ENCODE measurements around the gene PTPRA.

The PTPRA gene

GRCh38 chr20:2851086-2851485 is 22.2 kb upstream of the PTPRA start:
- no peak for FAIRE-seq

GRCh38 chr20:2858591-2858990 is 14.7 kb upstream of the PTPRA start:
- FAIRE-seq, result no peak

GRCh38 chr20:2859330-2860121 is 13.8 kb upstream of the PTPRA start:
- no peak for FAIRE-seq

- no peak for FAIRE-seq
Observed at GRCh38 chr20:2864626-2865025, 8.7 kb upstream of the PTPRA start.

- no peak for FAIRE-seq
Observed at GRCh38 chr20:2865101-2865500, 8.2 kb upstream of the PTPRA start.

GRCh38 chr20:2865630-2866029 is 7.7 kb upstream of the PTPRA start:
- FAIRE-seq, result no peak

GRCh38 chr20:2866236-2866635 is 7.0 kb upstream of the PTPRA start:
- no peak for FAIRE-seq

- no peak for FAIRE-seq
Observed at GRCh38 chr20:2867081-2867864, 6.0 kb upstream of the PTPRA start.

GRCh38 chr20:2869381-2869780 is 3.9 kb upstream of the PTPRA start:
- FAIRE-seq, result no peak

GRCh38 chr20:2871111-2871465 is 2.2 kb upstream of the PTPRA start:
- FAIRE-seq, result no peak

GRCh38 chr20:2871661-2872458 is 1.4 kb upstream of the PTPRA start:
- no peak for FAIRE-seq

GRCh38 chr20:2872459-2873009 is 747 bp upstream of the PTPRA start:
- FAIRE-seq, result no peak

GRCh38 chr20:2873747-2874041 is 413 bp downstream of the PTPRA start:
- no peak for FAIRE-seq

- no peak for FAIRE-seq
Observed at GRCh38 chr20:2874456-2874855, 1.2 kb downstream of the PTPRA start.

- FAIRE-seq, result no peak
Observed at GRCh38 chr20:2875690-2876203, 2.5 kb downstream of the PTPRA start.

- no peak for FAIRE-seq
Observed at GRCh38 chr20:2878515-2878914, 5.2 kb downstream of the PTPRA start.

- FAIRE-seq, result no peak
Observed at GRCh38 chr20:2879146-2879545, 5.9 kb downstream of the PTPRA start.

- FAIRE-seq, result no peak
Observed at GRCh38 chr20:2880650-2881049, 7.4 kb downstream of the PTPRA start.

GRCh38 chr20:2883726-2884637 is 10.7 kb downstream of the PTPRA start:
- FAIRE-seq, result no peak

GRCh38 chr20:2887715-2888114 is 14.4 kb downstream of the PTPRA start:
- FAIRE-seq, result no peak

GRCh38 chr20:2888224-2888955 is 15.1 kb downstream of the PTPRA start:
- FAIRE-seq, result no peak

All from colon (tissue), 2 donors.